Heart left ventricle (tissue), 16 donors: ENCODE data around the gene ZNF521. TPM values are rescaled to one million over a fixed set of nuclear protein-coding genes. Genes with fewer than 3 reads are reported as not detected.

Experiments used
- ATAC-seq, 4 donors: fragments of 200-7000 bp; cut with Tn5 transposase; one replicate each; pipeline ENCODE4 v1.9.1; 2020 to 2022; ENCODE audit warnings: moderate library complexity in 4 of 4, mild to moderate bottlenecking in 3 of 4, moderate number of reproducible peaks in 1 of 4
- DNase-seq, 5 donors: peaks; one replicate each; pipeline ENCODE4 v3.0.0-alpha.2; 2020
- H3K27ac ChIP-seq, 12 donors: fragments of 200-600 bp; sonication (generic) in 4 of 12; one replicate each; pipeline versions ENCODE4 v1.5.0 to v1.8.0; 2016 to 2022; ENCODE audit warnings: mild to moderate bottlenecking in 2 of 12
- H3K27me3 ChIP-seq, 9 donors: fragments of 200-600 bp; sonication (generic) in 2 of 9; one replicate each; pipeline versions ENCODE4 v1.5.1 to v1.8.0; 2016 to 2022; ENCODE audit warnings: mild to moderate bottlenecking in 3 of 9
- H3K36me3 ChIP-seq, 9 donors: fragments of 200-600 bp; sonication (generic) in 2 of 9; one replicate each; pipeline versions ENCODE4 v1.5.0 to v1.8.0; 2018 to 2022; ENCODE audit warnings: mild to moderate bottlenecking in 2 of 9
- H3K4me1 ChIP-seq, 12 donors: fragments of 200-600 bp; sonication (generic) in 4 of 12; one replicate each; pipeline versions ENCODE4 v1.5.0 to v1.8.0; 2016 to 2022; ENCODE audit warnings: mild to moderate bottlenecking in 3 of 12
- H3K4me3 ChIP-seq, 12 donors: fragments of 200-600 bp; sonication (generic) in 4 of 12; one replicate each; pipeline versions ENCODE4 v1.5.0 to v1.8.0; 2017 to 2022; ENCODE audit warnings: mild to moderate bottlenecking in 9 of 12, moderate library complexity in 4 of 12
- H3K9me3 ChIP-seq, 12 donors: fragments of 200-600 bp; sonication (generic) in 4 of 12; one replicate each; pipeline versions ENCODE4 v1.5.0 to v1.8.0; 2016 to 2022; ENCODE audit warnings: mild to moderate bottlenecking in 1 of 12
- POLR2A ChIP-seq, 2 donors: fragments of 450-650 bp; IDR thresholded peaks; one replicate each; pipeline ENCODE4 v1.6.1; 2017; ENCODE audit warnings: antibody characterized with exemption in 2 of 2, mild to moderate bottlenecking in 2 of 2, moderate library complexity in 2 of 2
- WGBS, 4 donors: extraction: QIAGEN DNeasy Blood & Tissue Kit in 2 of 4; methylation state at CpG; one replicate each; pipeline versions ENCODE4 v1.1.5 to v1.1.7; 2013 to 2018; 5-methylcytosine and 5-hydroxymethylcytosine counted together
- intact Hi-C, 10 donors: fragments of 100-400 bp; cut with DNase I; formaldehyde crosslinking; loops; one replicate each; pipeline versions ENCODE4 v1.11.1 to v1.14.2; 2022
- polyA plus RNA-seq, 2 donors: library from polyadenylated mRNA; stranded (reverse); fragments of 200-250 nt; gene quantifications; one replicate each; pipeline ENCODE4 v1.2.3, GENCODE V29; 2013
- total RNA-seq, 9 donors: library from RNA; depleted of rRNA in 2 of 9; stranded (reverse); fragments of >200 nt in 2 of 9; fragmentation: NEBNext Ultra II Directional in 3 of 9; extraction: Animal tissue kit (Norgen Biotek cat#: 25700) in 3 of 9; gene quantifications; one replicate each; pipeline versions ENCODE4 v1.1.0 to v1.2.4, GENCODE V29; 2016 to 2023
- TF ChIP-seq, protein P1 (sequence below), 12 donors: fragments of 200-600 bp; sonication (generic) in 4 of 12; IDR thresholded peaks; one replicate each; pipeline versions ENCODE4 v1.5.0 to v1.8.0; 2018 to 2022; ENCODE audit warnings: antibody characterized with exemption in 12 of 12, mild to moderate bottlenecking in 5 of 12
- donor health status: ischemic (EF 13 %, LVEDD 7.1; RV severe dilation, severe dysfunction).
- donor health status: healthy with polysubstance abuse.
- donor health status: DM: no; HTN: yes; CAD: no.
- donor health status: DM: no; HTN: no; CAD: no.
- donor health status: ischemic (EF 25% LVEDD 6.9; RV normal size, moderate dysfunction).
- donor health status: ischemic (EF 25% LVEDD 5.7; RV mildly dilated, moderate dysfunction).
- donor health status: healthy.
- donor health status: DM: yes; HTN: yes; CAD: no.
- donor health status: ischemic (EF 35%, LVEDD 5.7; RV mildly dilated, moderate dysfunction).
- donor health status: nonischemic (EF 11% LVEDD 7.7; RV severe dilation, severe dysfunction).
- donor health status: DM: yes; HTN: yes; CAD: no.
- donor health status: PGD.
- donor health status: ischemic (EF 29% LVEDD 5.4; RV normal size, mild dysfunction).
- donor health status: nonischemic (EF 23%, LVEDD 6.1; RV moderate dilation, normal function).

ZNF521 gene
- total and polyA plus RNA-seq, 11 donors = 1.5 to 24.4 (median 14.9) TPM

DNA sequence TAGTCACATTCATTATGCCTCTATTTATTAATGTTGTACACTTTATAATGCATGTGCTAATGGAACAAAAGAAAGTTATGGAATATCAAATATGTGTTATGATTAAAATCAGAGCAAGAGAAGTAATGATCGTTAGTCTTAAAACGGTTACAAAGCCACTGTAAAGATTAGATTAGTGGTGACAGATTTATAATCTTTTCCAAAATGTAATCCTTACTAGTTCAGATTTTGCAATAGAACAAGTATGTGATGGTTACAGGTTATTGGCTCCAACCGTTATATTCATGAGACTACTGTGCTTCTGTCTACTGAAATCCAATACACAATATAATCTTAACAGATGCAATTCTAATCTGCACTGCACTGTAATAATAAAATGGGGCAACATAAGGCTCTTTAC lies 180.6 kb downstream of the ZNF521 start:
- intact Hi-C loops = no loop called here
- Histone ChIP-seq H3K27me3 (no peaks in the 10 kb centered on the region), H3K27ac (no peak overlapping the region), H3K4me1 (peaks cover 0 to 8% (median 2%) of the 10 kb centered on the region in 12 donors), H3K4me3 (no peak overlapping the region), H3K9me3 (no peaks in the 10 kb centered on the region), H3K36me3 (no peaks in the 10 kb centered on the region)
- TF ChIP-seq POLR2A (IDR thresholded peaks at IDR 0.05) = no peak
- TF ChIP-seq, protein P1, sequence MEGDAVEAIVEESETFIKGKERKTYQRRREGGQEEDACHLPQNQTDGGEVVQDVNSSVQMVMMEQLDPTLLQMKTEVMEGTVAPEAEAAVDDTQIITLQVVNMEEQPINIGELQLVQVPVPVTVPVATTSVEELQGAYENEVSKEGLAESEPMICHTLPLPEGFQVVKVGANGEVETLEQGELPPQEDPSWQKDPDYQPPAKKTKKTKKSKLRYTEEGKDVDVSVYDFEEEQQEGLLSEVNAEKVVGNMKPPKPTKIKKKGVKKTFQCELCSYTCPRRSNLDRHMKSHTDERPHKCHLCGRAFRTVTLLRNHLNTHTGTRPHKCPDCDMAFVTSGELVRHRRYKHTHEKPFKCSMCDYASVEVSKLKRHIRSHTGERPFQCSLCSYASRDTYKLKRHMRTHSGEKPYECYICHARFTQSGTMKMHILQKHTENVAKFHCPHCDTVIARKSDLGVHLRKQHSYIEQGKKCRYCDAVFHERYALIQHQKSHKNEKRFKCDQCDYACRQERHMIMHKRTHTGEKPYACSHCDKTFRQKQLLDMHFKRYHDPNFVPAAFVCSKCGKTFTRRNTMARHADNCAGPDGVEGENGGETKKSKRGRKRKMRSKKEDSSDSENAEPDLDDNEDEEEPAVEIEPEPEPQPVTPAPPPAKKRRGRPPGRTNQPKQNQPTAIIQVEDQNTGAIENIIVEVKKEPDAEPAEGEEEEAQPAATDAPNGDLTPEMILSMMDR (IDR thresholded peaks at IDR 0.05) = no peak
- DNase-seq (no peak), ATAC-seq (no peak)
- WGBS, 4 donors = 64 to 81% (median 75%) methylated on average over 3 of the region's 3 CpGs

DNA sequence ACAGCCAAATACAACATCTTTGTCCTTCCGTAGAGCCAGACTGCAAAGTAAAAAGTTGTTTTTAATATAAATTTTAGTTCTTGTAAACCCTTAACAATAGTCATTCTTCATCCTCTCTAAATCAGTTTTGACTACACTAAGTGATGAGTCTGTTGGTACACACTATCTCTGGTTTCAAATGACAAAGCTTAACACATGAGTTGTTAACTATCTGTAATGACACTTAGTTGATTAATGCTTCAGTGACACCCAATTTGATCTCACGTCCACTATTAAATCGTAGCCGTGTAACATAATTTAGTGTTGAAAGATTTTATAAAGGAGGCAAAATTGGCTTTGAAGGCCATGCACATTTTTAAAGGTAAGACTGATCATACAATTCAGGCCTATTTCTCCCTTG lies 181.6 kb downstream of the ZNF521 start:
- 75 to 80% (median 78%) methylated on average over 4 of the region's 4 CpGs for WGBS, 4 donors
- Histone ChIP-seq H3K9me3 (no peaks in the 10 kb centered on the region), H3K36me3 (no peaks in the 10 kb centered on the region), H3K27ac (no peak overlapping the region), H3K27me3 (no peaks in the 10 kb centered on the region), H3K4me1 (peaks cover 0 to 12% (median 5%) of the 10 kb centered on the region in 12 donors), H3K4me3 (no peak overlapping the region)
- intact Hi-C loops = no loop called here
- no peak for DNase-seq
- TF ChIP-seq POLR2A (IDR thresholded peaks at IDR 0.05) = no peak
- TF ChIP-seq, protein P1 (IDR thresholded peaks at IDR 0.05) = no peak
- no peak for ATAC-seq

DNA sequence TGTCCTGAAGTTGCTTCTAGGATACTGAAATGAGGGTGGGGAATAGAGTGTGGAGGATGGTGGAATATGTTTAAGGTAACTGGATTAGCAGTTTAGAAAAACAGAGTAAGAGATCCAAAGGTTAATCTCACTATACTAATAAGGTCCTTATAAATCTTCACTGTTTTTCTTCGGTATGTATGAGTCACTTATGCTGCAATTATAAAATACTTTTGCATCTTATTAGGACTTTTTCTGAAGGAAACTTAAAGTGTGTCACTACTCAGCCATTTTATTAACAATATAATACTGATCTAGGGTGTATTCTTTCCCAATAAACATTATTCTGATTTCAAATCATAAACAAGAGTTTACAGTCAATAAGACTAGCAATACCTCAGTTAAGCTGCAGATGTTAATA lies 182.3 kb downstream of the ZNF521 start:
- no peaks in the 10 kb centered on the region for H3K36me3 ChIP-seq
- no peak overlapping the region for H3K27ac ChIP-seq
- no peaks in the 10 kb centered on the region for H3K9me3 ChIP-seq
- H3K4me1 ChIP-seq = peaks cover 0 to 16% (median 9%) of the 10 kb centered on the region in 12 donors
- 89 to 98% (median 95%) methylated on average over 1 of the region's 1 CpG for WGBS, 4 donors
- DNase-seq (no peak), ATAC-seq (no peak)
- H3K4me3 ChIP-seq = no peak overlapping the region
- intact Hi-C loops = loop anchor here in 4 of 10 donors (5.0 to 10.0 kb wide), 5 partner anchors 55 to 183 kb away; partner anchors contain the start of gene ZNF521 (in 2 of the 4)
- TF ChIP-seq, protein P1 (IDR thresholded peaks at IDR 0.05) = no peak
- no peak for TF ChIP-seq POLR2A (IDR thresholded peaks at IDR 0.05)
- no peaks in the 10 kb centered on the region for H3K27me3 ChIP-seq

DNA sequence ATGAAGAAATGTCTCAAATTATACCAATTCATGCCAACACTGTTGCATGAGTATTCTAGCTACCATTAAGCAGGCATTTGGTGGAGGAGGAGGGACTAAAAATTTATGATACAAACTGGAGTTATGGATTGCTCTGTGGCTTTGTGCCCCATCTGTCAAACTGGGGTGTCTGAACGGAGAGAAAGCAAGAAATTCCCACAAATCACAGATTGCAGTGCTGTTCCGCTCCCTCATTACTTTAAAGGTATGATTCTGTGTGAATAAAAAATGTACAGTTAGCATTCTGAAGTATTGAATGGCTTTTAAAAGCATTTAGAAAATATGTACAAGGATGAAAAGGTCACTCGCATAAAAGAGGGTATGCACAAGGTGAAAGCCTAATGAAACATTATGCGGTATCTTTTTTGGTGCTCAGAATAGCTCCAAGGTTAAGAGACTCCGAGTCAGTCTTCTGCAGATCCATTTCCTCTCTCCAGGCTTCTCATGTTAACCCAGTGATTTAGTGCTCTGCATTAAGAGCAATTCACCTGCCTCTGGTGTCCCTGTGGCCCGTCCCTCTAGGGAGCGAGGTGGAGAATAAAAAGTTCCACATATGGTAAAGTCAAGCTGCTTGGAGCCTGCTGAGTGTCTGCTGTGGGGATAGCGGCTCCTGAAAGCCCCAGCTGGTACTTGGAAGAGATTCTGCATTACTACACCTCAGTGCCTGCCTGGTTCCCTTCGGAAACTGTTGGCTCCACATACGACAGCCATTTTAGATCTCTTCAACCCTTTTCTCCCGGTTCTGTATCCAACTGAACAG lies 184.2 kb downstream of the ZNF521 start:
- H3K4me3 ChIP-seq = peak overlapping the region in 7 of 12 donors; percentile 2 to 26 (median 12)
- ATAC-seq = peak in 3 of 4 donors; percentile 35 to 59 (median 45)

More for the DNA sequence above, 184.2 kb downstream of the ZNF521 start:
- Histone ChIP-seq H3K27me3 (no peaks in the 10 kb centered on the region), H3K4me1 (peaks cover 0 to 29% (median 17%) of the 10 kb centered on the region in 12 donors), H3K36me3 (no peaks in the 10 kb centered on the region), H3K9me3 (no peaks in the 10 kb centered on the region), H3K27ac (peak overlapping the region in 6 of 12 donors; percentile 22 to 52 (median 28))
- intact Hi-C loops = loop anchor here in 4 of 10 donors (5.0 to 10.0 kb wide), 5 partner anchors 57 to 184 kb away; partner anchors contain the start of gene ZNF521 (in 2 of the 4)
- TF ChIP-seq, protein P1 (IDR thresholded peaks at IDR 0.05) = no peak
- TF ChIP-seq POLR2A (IDR thresholded peaks at IDR 0.05) = no peak
- DNase-seq = peak in 1 of 5 donors; percentile 25
- WGBS, 4 donors = 59 to 72% (median 69%) methylated on average over 11 of the region's 11 CpGs
